Caco-2 (cell line): Measurements from ENCODE around the gene HOMER3. TPM values are rescaled to one million over a fixed set of nuclear protein-coding genes. Genes with fewer than 3 reads are reported as not detected.

ENCODE experiments used
- BruUV-seq: library from RNA; stranded (reverse); fragments of 400-500 nt; replicated peaks from 2 replicates; lab custom pipeline; 2021; lab: Mats Ljungman, UMichigan
- CTCF ChIA-PET: fragments of 300-600 bp; sonication (Branson Sonifier 250); formaldehyde crosslinking; loops from one replicate; lab custom pipeline; 2022; ENCODE audit warnings: antibody characterized with exemption; lab: Charles Lee
- POLR2A ChIA-PET: fragments of 300-600 bp; sonication (Branson Sonifier 250); formaldehyde crosslinking; loops from one replicate; lab custom pipeline; 2022; ENCODE audit warnings: antibody characterized with exemption; lab: Charles Lee
- DNase-seq, 2 experiments: peaks; one replicate each; pipeline versions ENCODE4 v3.0.0 to v3.0.0-alpha.2; 2020 to 2022
- H3K27me3 ChIP-seq: replicated peaks from 2 replicates; pipeline ENCODE4 v1.6.0; 2011; ENCODE audit warnings: low read length; ENCODE audit not compliant: control insufficient read depth, insufficient read depth
- H3K36me3 ChIP-seq: 2 replicates; pipeline ENCODE4 v1.5.1; 2011; ENCODE audit warnings: low read length; ENCODE audit not compliant: control insufficient read depth, insufficient read depth
- H3K4me1 ChIP-seq: fragments of 250-450 bp; sonication (Bioruptor Pico); 2 replicates; pipeline ENCODE4 v1.5.1; 2020; ENCODE audit warnings: mild to moderate bottlenecking
- H3K4me3 ChIP-seq: 2 replicates; pipeline ENCODE4 v1.5.1; 2011; ENCODE audit warnings: low read depth, mild to moderate bottlenecking, control low read depth, low read length
- H3K9me3 ChIP-seq: fragments of 250-450 bp; sonication (Bioruptor Pico); 2 replicates; pipeline ENCODE4 v1.5.1; 2020; ENCODE audit warnings: mild to moderate bottlenecking, moderate library complexity
- H3K27ac Mint-ChIP-seq: one replicate; pipeline ENCODE4 v1.8.0; 2022; ENCODE audit warnings: mixed read lengths; ENCODE audit not compliant: unreplicated experiment
- H3K27me3 Mint-ChIP-seq: one replicate; pipeline ENCODE4 v1.8.0; 2022; ENCODE audit warnings: mixed read lengths; ENCODE audit not compliant: insufficient read depth, unreplicated experiment
- H3K36me3 Mint-ChIP-seq: one replicate; pipeline ENCODE4 v1.8.0; 2022; ENCODE audit warnings: mild to moderate bottlenecking, mixed read lengths; ENCODE audit not compliant: insufficient read depth, unreplicated experiment
- H3K4me1 Mint-ChIP-seq: one replicate; pipeline ENCODE4 v1.8.0; 2022; ENCODE audit warnings: low read depth, mixed read lengths; ENCODE audit not compliant: unreplicated experiment
- H3K4me3 Mint-ChIP-seq: one replicate; pipeline ENCODE4 v1.8.0; 2022; ENCODE audit warnings: mild to moderate bottlenecking, moderate library complexity, mixed read lengths; ENCODE audit not compliant: unreplicated experiment
- H3K9me3 Mint-ChIP-seq: one replicate; pipeline ENCODE4 v1.8.0; 2022; ENCODE audit warnings: mixed read lengths; ENCODE audit not compliant: unreplicated experiment
- CTCF ChIP-seq, 2 experiments: fragments of 200-600 bp in 1 of 2; IDR thresholded peaks; 1 replicate in 1 of 2; 2 replicates in 1 of 2; pipeline versions ENCODE4 v1.5.1 to v1.8.0; 2011 to 2022; ENCODE audit warnings: antibody characterized with exemption in 1 of 2, control low read depth in 1 of 2, inconsistent platforms in 1 of 2, low read depth in 1 of 2, low read length in 1 of 2, mild to moderate bottlenecking in 1 of 2, moderate library complexity in 1 of 2; ENCODE audit not compliant: insufficient read depth in 1 of 2, severe bottlenecking in 1 of 2, unreplicated experiment in 1 of 2
- intact Hi-C: fragments of 100-400 bp; cut with micrococcal nuclease; formaldehyde crosslinking; loops from one replicate; pipeline ENCODE4 v1.10.0; 2022; ENCODE audit not compliant: unreplicated experiment
- total RNA-seq: library from RNA; stranded (reverse); gene quantifications from 2 replicates; pipeline ENCODE4 v1.2.3, GENCODE V29; 2022

HOMER3 gene
- total RNA-seq, 1 experiment from 2014 or later, result 19.0 TPM

GRCh38 chr19:18901491-18901890 is 39.5 kb downstream of the HOMER3 start:
- no peak for DNase-seq
- TSS peak; percentile 20 for BruUV-seq
- ChIA-PET CTCF (no interaction called here), POLR2A (interaction anchor here (1.0 kb wide), 1 partner anchor 18 kb away, joined by 3 read pairs; the partner anchor contains the start of gene DDX49)
- Histone ChIP-seq H3K4me3 (no peak overlapping the region), H3K36me3 (no peaks in the 10 kb centered on the region), H3K4me1 (peaks cover 17% of the 10 kb centered on the region), H3K9me3 (no peaks in the 10 kb centered on the region), H3K27me3 (no peaks in the 10 kb centered on the region)
- Mint-ChIP-seq H3K9me3 (no peaks in the 10 kb centered on the region), H3K27me3 (no peaks in the 10 kb centered on the region), H3K27ac (no peak overlapping the region), H3K4me1 (no peaks in the 10 kb centered on the region), H3K4me3 (no peak overlapping the region), H3K36me3 (peaks cover 30% of the 10 kb centered on the region)
- no peak for TF ChIP-seq CTCF (IDR thresholded peaks at IDR 0.05; ENCODE audit: insufficient read depth in 1 of 2, low read depth in 1 of 2, low read length in 1 of 2, severe bottlenecking in 1 of 2, unreplicated experiment in 1 of 2)
- intact Hi-C loops, result no loop called here

GRCh38 chr19:18900700-18901481 is 40.1 kb downstream of the HOMER3 start:
- H3K4me1 ChIP-seq, result peaks cover 17% of the 10 kb centered on the region
- Mint-ChIP-seq H3K36me3 (peaks cover 27% of the 10 kb centered on the region), H3K9me3 (no peaks in the 10 kb centered on the region), H3K27ac (no peak overlapping the region), H3K27me3 (no peaks in the 10 kb centered on the region), H3K4me1 (no peaks in the 10 kb centered on the region), H3K4me3 (no peak overlapping the region)
- no peaks in the 10 kb centered on the region for H3K9me3 ChIP-seq
- H3K27me3 ChIP-seq, result no peaks in the 10 kb centered on the region
- H3K4me3 ChIP-seq, result no peak overlapping the region
- CTCF ChIA-PET, result interaction anchor here (1.5 kb wide), 1 partner anchor 86 kb away, joined by 4 read pairs; no protein-coding TSS in a partner anchor
- POLR2A ChIA-PET, result interaction anchor here (1.0 kb wide), 1 partner anchor 19 kb away, joined by 3 read pairs; the partner anchor contains the start of gene DDX49
- no TSS peak for BruUV-seq
- no peak for DNase-seq
- H3K36me3 ChIP-seq, result no peaks in the 10 kb centered on the region
- intact Hi-C loops, result no loop called here
- TF ChIP-seq CTCF (IDR thresholded peaks at IDR 0.05; ENCODE audit: insufficient read depth in 1 of 2, low read depth in 1 of 2, low read length in 1 of 2, severe bottlenecking in 1 of 2, unreplicated experiment in 1 of 2), result no peak

- ChIA-PET CTCF (interaction anchor here (1.5 kb wide), 1 partner anchor 87 kb away, joined by 4 read pairs; no protein-coding TSS in a partner anchor), POLR2A (interaction anchor here (0.5 kb wide), 1 partner anchor 29 kb away, joined by 3 read pairs; no protein-coding TSS in a partner anchor)
- no peaks in the 10 kb centered on the region for H3K27me3 Mint-ChIP-seq
- BruUV-seq, result no TSS peak
- DNase-seq, result no peak
- Histone ChIP-seq H3K27me3 (no peaks in the 10 kb centered on the region), H3K4me1 (peaks cover 17% of the 10 kb centered on the region), H3K9me3 (no peaks in the 10 kb centered on the region), H3K36me3 (no peaks in the 10 kb centered on the region), H3K4me3 (no peak overlapping the region)
- H3K27ac Mint-ChIP-seq, result no peak overlapping the region
- intact Hi-C loops, result no loop called here
- H3K4me1 Mint-ChIP-seq, result no peaks in the 10 kb centered on the region
- peaks cover 19% of the 10 kb centered on the region for H3K36me3 Mint-ChIP-seq
- H3K4me3 Mint-ChIP-seq, result no peak overlapping the region
- no peaks in the 10 kb centered on the region for H3K9me3 Mint-ChIP-seq
- TF ChIP-seq CTCF (IDR thresholded peaks at IDR 0.05; ENCODE audit: insufficient read depth in 1 of 2, low read depth in 1 of 2, low read length in 1 of 2, severe bottlenecking in 1 of 2, unreplicated experiment in 1 of 2), result no peak
Observed at GRCh38 chr19:18899624-18900560, 41.1 kb downstream of the HOMER3 start.
